Measurements from ENCODE around the gene LSM8.

GRCh38 chr7:118186501-118186900 lies 2.5 kb downstream of the LSM8 start:
- TF ChIP-seq CTCF (IDR thresholded peaks at IDR 0.05): no peak
- TF ChIP-seq, protein P1, sequence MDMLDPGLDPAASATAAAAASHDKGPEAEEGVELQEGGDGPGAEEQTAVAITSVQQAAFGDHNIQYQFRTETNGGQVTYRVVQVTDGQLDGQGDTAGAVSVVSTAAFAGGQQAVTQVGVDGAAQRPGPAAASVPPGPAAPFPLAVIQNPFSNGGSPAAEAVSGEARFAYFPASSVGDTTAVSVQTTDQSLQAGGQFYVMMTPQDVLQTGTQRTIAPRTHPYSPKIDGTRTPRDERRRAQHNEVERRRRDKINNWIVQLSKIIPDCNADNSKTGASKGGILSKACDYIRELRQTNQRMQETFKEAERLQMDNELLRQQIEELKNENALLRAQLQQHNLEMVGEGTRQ (CRISPR knock-in tag; IDR thresholded peaks at IDR 0.05): no peak
- TF ChIP-seq TP53 (CRISPR knock-in tag; IDR thresholded peaks at IDR 0.05): no peak
- no peak for TF ChIP-seq CREB1 (CRISPR knock-in tag; IDR thresholded peaks at IDR 0.05)
- TF ChIP-seq CREM (CRISPR knock-in tag; IDR thresholded peaks at IDR 0.05): no peak
- no peak for TF ChIP-seq GTF2I (CRISPR knock-in tag; conservative IDR thresholded peaks at IDR 0.05)
- no peak for TF ChIP-seq MAX (CRISPR knock-in tag; IDR thresholded peaks at IDR 0.05)
- TF ChIP-seq KAT7 (CRISPR knock-in tag; IDR thresholded peaks at IDR 0.05; ENCODE audit: borderline replicate concordance): no peak
